Measurements from ENCODE around the gene TNC.

Gene TNC

DNA sequence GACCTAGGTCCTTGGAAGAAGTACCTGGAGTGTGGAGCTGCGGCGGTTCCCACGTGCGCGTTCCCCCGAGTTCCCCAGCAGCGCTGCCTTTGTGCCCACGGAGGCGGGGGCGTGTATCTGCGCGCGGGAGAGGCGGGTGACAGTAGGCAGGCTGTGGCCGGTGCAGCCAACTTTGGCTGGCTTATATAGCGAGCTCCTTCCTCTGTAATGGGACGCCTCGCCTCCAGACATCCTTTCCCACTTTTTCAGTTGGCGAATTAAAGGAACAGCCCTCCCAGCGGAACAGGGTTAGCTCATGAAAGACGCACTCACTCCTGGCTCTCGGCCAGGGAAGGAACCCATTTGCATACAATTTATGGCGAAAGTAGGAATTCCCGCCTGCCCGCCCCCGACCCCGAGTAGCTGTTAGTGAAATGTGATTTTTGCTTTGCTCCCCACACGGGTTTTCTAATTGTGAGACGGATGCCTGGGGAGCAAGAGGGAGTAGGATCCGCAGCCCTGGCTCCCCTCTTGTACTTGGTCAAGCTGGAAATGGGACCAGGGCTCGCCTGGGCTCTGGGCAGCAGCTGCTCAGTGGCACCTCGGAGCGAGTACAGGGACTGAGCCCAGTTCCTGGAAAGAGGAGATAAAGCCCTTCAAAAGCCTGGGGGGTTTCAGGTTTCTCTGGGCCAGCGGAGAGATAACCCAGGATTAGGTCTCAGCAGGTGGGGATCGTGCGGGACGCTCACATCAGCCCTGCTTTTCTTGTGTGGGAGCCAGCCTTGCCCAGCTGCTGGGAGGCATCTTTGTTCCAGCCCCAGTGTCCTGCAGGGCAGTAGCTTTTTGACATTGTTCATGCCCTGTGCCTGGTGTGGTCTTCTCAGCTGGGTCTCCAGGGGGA is at the start of gene TNC:
Gene TNC, minus strand, starts transcription at position 159 of the 880 bp plus-strand sequence. CDS start 27,139 bp downstream, outside the sequence.
- no peak for DNase-seq

GRCh38 chr9:115167175-115167574 is 49.2 kb upstream of the TNC start:
- DNase-seq, result no peak

DNA sequence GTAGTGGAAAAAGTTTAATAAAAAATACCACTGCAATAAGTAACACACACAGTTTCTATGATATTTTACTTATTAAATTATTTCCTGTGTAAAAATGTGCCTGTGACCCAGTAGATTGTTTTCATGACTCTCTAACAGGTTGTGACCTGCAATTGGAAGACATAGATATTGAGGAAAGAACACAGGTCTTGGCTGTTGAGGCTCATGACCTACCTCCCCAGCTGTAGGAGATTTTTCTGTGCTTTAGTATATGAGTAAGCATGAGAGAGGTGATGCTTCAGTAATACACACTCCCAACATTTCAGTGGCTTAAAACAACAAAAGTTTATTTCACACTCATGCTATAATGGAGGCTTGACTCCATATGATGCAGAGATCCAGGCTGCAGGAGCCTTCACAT is 47.3 kb upstream of the TNC start:
- no peak for DNase-seq

DNA sequence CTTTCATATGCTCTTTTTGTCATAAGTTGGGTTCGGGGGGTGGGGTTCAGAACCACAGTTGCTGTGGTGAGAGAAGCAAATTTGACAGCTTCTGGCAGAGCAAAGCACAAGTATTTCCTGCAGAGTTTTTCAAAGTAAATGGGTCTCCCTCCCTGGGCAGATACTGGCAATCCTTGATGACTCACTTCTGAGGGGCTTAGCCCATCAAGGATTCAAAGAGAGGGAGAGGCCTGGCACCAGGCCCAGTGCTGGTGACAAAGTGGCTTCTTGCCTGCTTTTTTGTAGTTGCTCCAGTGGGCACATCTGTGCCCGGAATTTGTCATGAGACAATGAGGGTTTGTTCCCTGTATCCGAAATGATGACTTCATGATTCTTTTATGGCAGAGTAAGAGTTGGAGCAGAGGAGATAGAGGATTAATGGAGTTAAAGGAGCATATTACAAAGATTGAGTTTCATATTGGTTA is 46.6 kb upstream of the TNC start:
- no peak for DNase-seq

DNA sequence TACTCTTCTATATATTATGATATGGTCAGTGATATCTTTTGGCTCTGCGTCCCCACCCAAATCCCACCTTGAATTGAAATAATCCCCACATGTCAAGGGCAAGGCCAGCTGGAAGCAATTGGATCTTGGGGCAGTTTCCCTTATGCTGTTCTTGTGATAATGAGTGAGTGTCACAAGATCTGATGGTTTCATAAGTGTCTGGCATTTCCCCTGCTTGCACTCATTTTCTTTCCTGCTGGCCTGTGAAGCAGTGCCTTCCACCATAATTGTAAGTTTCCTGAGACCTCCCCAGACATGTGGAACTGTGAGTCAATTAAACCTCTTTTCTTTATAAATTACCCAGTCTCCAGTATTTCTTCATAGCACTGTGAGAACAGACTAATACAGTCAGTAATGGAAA is 45.0 kb upstream of the TNC start:
- DNase-seq, result no peak

GRCh38 chr9:115161446-115161845 is 43.5 kb upstream of the TNC start:
- DNase-seq, result no peak

GRCh38 chr9:115158661-115159481 is 40.9 kb upstream of the TNC start:
- DNase-seq, result no peak

DNA sequence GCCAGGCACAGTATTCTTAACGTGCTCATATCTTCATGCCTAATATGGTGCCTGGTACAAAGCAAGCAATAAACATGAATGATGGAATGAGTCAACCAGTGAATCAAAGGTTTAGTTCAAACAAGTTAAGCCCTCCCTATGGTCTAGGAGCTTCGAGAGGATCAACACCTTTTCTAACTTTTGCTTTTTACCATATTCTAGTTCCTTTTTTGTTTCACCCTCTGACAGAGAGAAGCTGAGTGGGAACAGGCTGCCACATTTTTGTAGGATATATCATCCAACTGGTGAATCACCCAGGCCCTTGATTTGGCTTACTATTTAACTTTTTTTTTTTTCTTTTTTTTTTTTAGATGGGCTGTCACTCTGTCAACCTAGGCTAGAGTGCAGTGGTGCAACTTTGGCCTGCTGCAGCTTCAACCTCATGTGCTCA is 39.3 kb upstream of the TNC start:
- no peak for DNase-seq

GRCh38 chr9:115155037-115155436 is 37.1 kb upstream of the TNC start:
- DNase-seq, result no peak

DNA sequence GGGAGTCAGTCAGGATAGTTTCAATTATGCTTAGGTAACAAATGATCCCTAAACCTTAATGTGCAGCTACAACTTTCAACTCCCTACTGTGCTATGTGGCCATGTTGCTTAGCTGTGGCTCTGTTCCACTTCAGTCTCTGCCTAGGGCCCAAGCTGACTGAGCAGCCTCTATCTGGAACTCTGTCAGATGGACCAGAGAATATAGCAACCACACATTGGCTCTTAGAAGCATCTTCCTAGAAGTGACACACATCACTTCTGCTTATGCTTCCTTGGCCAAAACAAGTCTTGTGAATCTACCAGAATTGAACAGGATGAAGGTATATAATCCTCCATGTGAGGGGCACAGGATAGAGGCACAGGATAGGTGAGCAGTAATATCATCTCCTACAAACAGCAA is 36.7 kb upstream of the TNC start:
- DNase-seq, result no peak

- no peak for DNase-seq
These were observed 34.4 kb upstream of the TNC start for GRCh38 chr9:115152281-115152820.

DNA sequence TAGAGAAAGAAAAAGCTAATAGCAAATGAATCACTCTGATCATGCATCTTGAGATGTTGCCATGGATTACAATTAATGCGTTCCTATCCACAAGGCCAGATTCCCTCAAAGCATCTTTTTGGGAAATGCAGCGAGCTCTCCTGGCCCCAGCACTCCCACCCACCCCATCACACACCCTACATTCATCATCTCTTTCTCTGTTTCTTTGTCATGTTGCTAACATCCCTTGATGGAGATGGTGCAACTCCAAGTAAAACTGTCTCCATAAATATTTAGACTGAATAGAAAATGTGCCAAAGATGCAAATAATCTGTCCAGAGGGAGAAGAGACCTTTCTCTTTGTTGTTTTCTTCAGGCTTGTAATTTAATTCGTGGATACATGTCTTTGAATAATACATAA is 30.8 kb upstream of the TNC start:
- no peak for DNase-seq

GRCh38 chr9:115146581-115147021 is 28.6 kb upstream of the TNC start:
- DNase-seq, result no peak

- DNase-seq, result no peak
These were observed 26.7 kb upstream of the TNC start for GRCh38 chr9:115144706-115145105.

DNA sequence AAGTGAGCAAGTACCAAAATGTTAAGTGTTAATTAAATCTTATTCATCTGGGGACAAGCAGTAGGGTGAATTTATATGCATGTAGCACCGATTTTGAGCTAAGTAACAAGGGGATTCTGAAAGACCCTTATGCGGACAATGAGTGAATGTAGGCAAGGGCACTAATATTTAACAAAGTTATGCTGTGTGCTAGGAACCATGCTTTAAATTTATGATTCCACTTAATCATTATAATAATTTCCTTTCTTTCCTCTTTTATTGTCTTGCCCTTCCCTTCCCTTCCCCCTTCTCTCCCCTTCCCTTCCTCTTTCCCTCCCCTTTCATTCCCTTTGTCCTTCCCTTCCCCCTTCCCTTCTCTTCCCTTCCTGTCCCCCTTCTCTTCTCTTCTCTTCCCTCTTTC is 25.7 kb upstream of the TNC start:
- no peak for DNase-seq

DNA sequence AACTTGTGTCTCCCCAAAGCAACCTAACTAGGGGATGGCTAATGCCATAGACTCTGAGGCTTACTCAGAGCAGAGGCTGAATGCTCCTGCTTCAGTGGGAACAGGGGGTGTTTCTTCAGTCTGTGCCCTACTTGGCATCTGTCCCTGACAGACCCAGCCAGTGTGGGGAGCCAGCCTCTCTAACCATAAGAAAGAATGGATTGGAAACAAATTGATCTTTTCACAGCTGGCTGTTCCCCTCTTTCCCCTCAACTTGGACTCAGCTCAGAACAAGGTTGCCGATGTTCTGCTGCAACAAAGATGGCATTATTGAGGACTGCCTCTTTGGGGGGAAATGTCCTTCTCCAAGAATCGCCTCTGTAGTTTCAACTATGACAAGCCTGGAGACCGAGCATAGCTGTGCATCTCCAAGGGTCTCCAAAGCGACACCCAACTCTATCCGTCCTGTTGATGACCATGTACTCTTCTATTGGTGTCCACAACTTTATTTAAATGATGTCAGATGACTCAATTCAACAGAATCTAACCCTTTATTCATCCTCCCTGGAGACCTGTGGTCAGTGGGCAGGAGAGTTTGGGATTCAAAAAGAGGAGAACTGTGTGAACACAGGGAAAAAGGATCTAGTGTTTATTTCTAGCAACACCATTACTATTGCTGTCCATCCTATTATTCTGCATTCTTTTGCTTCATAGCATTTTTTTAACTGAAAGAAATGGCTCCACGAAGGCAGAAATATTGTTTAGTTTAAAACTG is 24.7 kb upstream of the TNC start:
- DNase-seq, result no peak

- no peak for DNase-seq
These were observed 24.1 kb upstream of the TNC start for GRCh38 chr9:115142090-115142489.

- DNase-seq, result no peak
These were observed 23.7 kb upstream of the TNC start for GRCh38 chr9:115141612-115142011.

DNA sequence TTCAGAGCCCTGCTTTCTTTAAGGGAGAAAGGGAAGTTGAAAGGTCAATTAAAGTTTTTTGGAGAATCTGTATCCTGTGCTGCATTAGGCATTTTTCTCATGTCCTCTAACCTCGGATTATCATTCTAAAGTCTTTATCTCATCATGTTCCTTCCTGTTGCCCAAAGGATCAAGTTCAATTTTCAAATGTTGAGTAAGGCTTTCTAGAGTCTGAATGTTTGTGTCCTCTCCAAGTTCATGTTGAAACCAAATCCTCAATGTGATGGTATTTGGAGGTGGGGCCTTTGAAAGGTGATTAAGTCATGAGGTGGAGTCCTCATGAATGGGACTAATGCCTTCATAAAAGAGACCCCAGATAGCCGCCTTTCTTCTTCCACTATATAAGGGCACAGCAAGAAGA is 20.2 kb upstream of the TNC start:
- no peak for DNase-seq

DNA sequence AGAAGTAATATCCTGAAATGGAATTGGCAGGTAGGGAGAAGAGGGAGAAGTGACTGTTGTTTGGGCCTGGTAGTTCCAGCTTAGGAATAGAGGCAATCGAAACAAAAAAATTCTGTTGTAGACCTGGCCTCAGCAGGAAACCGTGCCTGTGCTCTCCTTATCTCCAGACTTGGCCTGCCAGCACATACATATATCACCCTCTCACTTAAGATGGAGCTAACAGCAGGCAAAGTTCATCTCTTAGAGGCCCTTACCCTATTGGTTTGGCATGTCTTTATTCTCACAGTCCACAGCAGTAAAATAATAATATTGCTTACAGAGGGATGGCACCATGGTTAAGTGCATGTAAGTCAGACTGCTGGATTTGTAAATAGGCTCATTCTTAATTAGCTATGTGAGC is 19.6 kb upstream of the TNC start:
- no peak for DNase-seq

- no peak for DNase-seq
These were observed 18.1 kb upstream of the TNC start for GRCh38 chr9:115135821-115136778.

- DNase-seq, result no peak
These were observed 17.0 kb upstream of the TNC start for GRCh38 chr9:115134941-115135340.
